HCT116 (cell line): ENCODE results near the gene MAP3K5. TPM values are rescaled to one million over a fixed set of nuclear protein-coding genes. Genes with fewer than 3 reads are reported as not detected.

Experiments used
- ATAC-seq: fragments of 200-7000 bp; cut with Tn5 transposase; 2 replicates; pipeline ENCODE4 v1.9.1; 2020; ENCODE audit warnings: mild to moderate bottlenecking, moderate library complexity
- BruUV-seq: library from RNA; stranded (reverse); fragments of 400-500 nt; replicated peaks from 2 replicates; lab custom pipeline; 2021; lab: Mats Ljungman, UMichigan
- CTCF ChIA-PET: fragments of 300-600 bp; sonication (Branson Sonifier 250); formaldehyde crosslinking; loops from one replicate; lab custom pipeline; 2021; ENCODE audit warnings: antibody characterized with exemption; lab: Charles Lee
- POLR2A ChIA-PET: fragments of 300-600, 350-600 bp; sonication (Branson Sonifier 250); formaldehyde crosslinking; loops from one replicate; lab custom pipeline; 2021; ENCODE audit warnings: antibody characterized with exemption; lab: Charles Lee
- RAD21 ChIA-PET, 2 experiments: fragments of 300-600 bp; sonication (Branson Sonifier 250); formaldehyde crosslinking; loops; one replicate each; lab custom pipeline; 2023; ENCODE audit warnings: low total read pairs in 2 of 2; ENCODE audit not compliant: uncharacterized antibody in 2 of 2, unreplicated experiment in 2 of 2, low non-redundant PET in 1 of 2; lab: Charles Lee
- DNase-seq: peaks from one replicate; pipeline ENCODE4 v3.0.0-alpha.2; 2010; ENCODE audit warnings: low read depth, low spot score
- H2AFZ ChIP-seq: fragments of 200-600 bp; shearing (Covaris generic), sonication (generic); 2 replicates; pipeline ENCODE4 v1.6.1; 2017; ENCODE audit warnings: low read depth, mixed run types, mixed read lengths, antibody characterized with exemption, low read length; ENCODE audit not compliant: poor library complexity, severe bottlenecking
- H3K27ac ChIP-seq: 2 replicates; pipeline ENCODE4 v1.5.1; 2012; ENCODE audit warnings: low read depth, low read length
- H3K27me3 ChIP-seq: fragments of 200-600 bp; sonication (generic); 2 replicates; pipeline ENCODE4 v1.6.1; 2016; ENCODE audit warnings: mixed run types, low read length, mixed read lengths; ENCODE audit not compliant: insufficient read depth
- H3K36me3 ChIP-seq, 2 experiments: fragments of 200-500 bp in 1 of 2; fragments of 200-600 bp in 1 of 2; sonication (Bioruptor generic) in 1 of 2; sonication (generic) in 1 of 2; 2 replicates each; pipeline versions ENCODE4 v1.5.1 to v1.6.1; 2014 to 2016; ENCODE audit warnings: low read length in 2 of 2, inconsistent platforms in 1 of 2, mixed read lengths in 1 of 2, mixed run types in 1 of 2; ENCODE audit not compliant: insufficient read depth in 2 of 2, control insufficient read depth in 1 of 2
- H3K4me1 ChIP-seq, 2 experiments: fragments of 200-600 bp in 1 of 2; sonication (generic) in 1 of 2; 2 replicates each; pipeline versions ENCODE4 v1.5.1 to v1.6.1; 2012 to 2017; ENCODE audit warnings: low read length in 2 of 2, inconsistent platforms in 1 of 2, mild to moderate bottlenecking in 1 of 2, mixed read lengths in 1 of 2, mixed run types in 1 of 2, moderate library complexity in 1 of 2; ENCODE audit not compliant: insufficient read depth in 2 of 2, control insufficient read depth in 1 of 2
- H3K4me2 ChIP-seq: fragments of 200-600 bp; sonication (generic); 2 replicates; pipeline ENCODE4 v1.6.1; 2017; ENCODE audit warnings: mixed run types, low read length, mixed read lengths
- H3K4me3 ChIP-seq, 2 experiments: fragments of 200-600 bp in 1 of 2; sonication (generic) in 1 of 2; replicated peaks in 1 of 2; 2 replicates each; pipeline ENCODE4 v1.5.1; 2011 to 2016; ENCODE audit warnings: low read length in 2 of 2, control low read depth in 1 of 2, low read depth in 1 of 2, mild to moderate bottlenecking in 1 of 2, mixed read lengths in 1 of 2, mixed run types in 1 of 2
- H3K79me2 ChIP-seq: fragments of 200-600 bp; sonication (generic); 2 replicates; pipeline ENCODE4 v1.6.1; 2017; ENCODE audit warnings: mild to moderate bottlenecking, mixed run types, low read length, moderate library complexity, mixed read lengths; ENCODE audit not compliant: insufficient read depth
- H3K9ac ChIP-seq: fragments of 200-600 bp; sonication (generic); 2 replicates; pipeline ENCODE4 v1.6.1; 2016; ENCODE audit warnings: low read length, mixed read lengths
- H3K9me2 ChIP-seq: fragments of 200-600 bp; sonication (generic), shearing (Covaris generic); 2 replicates; pipeline ENCODE4 v1.6.1; 2017; ENCODE audit warnings: mixed run types, mild to moderate bottlenecking, moderate library complexity; ENCODE audit not compliant: insufficient read depth
- H3K9me3 ChIP-seq, 2 experiments: fragments of 200-500 bp in 1 of 2; fragments of 200-600 bp in 1 of 2; sonication (Bioruptor generic) in 1 of 2; sonication (generic) in 1 of 2; 2 replicates each; pipeline ENCODE4 v1.6.1; 2014 to 2017; ENCODE audit warnings: low read length in 2 of 2, mixed read lengths in 2 of 2, inconsistent platforms in 1 of 2, low read depth in 1 of 2, mild to moderate bottlenecking in 1 of 2, mixed run types in 1 of 2, moderate library complexity in 1 of 2; ENCODE audit not compliant: control insufficient read depth in 1 of 2, insufficient read depth in 1 of 2
- H4K20me1 ChIP-seq: fragments of 200-600 bp; sonication (generic), shearing (Covaris generic); 2 replicates; pipeline ENCODE4 v1.6.1; 2017; ENCODE audit warnings: mixed run types, mild to moderate bottlenecking, moderate library complexity; ENCODE audit not compliant: insufficient read depth
- CBX3 ChIP-seq: IDR thresholded peaks from 2 replicates; pipeline ENCODE4 v1.6.1; 2012; ENCODE audit warnings: low read depth
- FOSL1 ChIP-seq: IDR thresholded peaks from 2 replicates; pipeline ENCODE4 v1.6.1; 2012; ENCODE audit warnings: low read depth
- JUND ChIP-seq: IDR thresholded peaks from 2 replicates; pipeline ENCODE4 v1.6.1; 2012
- RAD21 ChIP-seq: IDR thresholded peaks from 2 replicates; pipeline ENCODE4 v1.6.1; 2012; ENCODE audit warnings: low read depth, mild to moderate bottlenecking
- SIN3A ChIP-seq: IDR thresholded peaks from 2 replicates; pipeline ENCODE4 v1.6.1; 2012; ENCODE audit warnings: low read depth
- SP1 ChIP-seq: IDR thresholded peaks from 2 replicates; pipeline ENCODE4 v1.6.1; 2012; ENCODE audit warnings: low read depth
- SRF ChIP-seq: IDR thresholded peaks from 2 replicates; pipeline ENCODE4 v1.6.1; 2012; ENCODE audit warnings: low read depth
- TCF7L2 ChIP-seq: IDR thresholded peaks from 2 replicates; pipeline ENCODE4 v1.7.0; 2011; ENCODE audit warnings: borderline replicate concordance, inconsistent platforms; ENCODE audit not compliant: insufficient read depth, insufficient read length; ENCODE audit errors: extremely low read depth
- YY1 ChIP-seq: IDR thresholded peaks from 2 replicates; pipeline ENCODE4 v1.6.1; 2011; ENCODE audit warnings: low read length, low read depth, moderate library complexity, mild to moderate bottlenecking; ENCODE audit not compliant: insufficient replicate concordance; ENCODE audit errors: extremely low read depth
- ZFX ChIP-seq: fragments of 450-650 bp; IDR thresholded peaks from 2 replicates; pipeline ENCODE4 v1.6.1; 2017
- intact Hi-C: fragments of 100-400 bp; cut with micrococcal nuclease; formaldehyde crosslinking; loops from 2 replicates; pipeline ENCODE4 v1.10.0; 2022
- total RNA-seq: library from RNA; stranded (reverse); gene quantifications from one replicate; pipeline ENCODE4 v1.2.1, GENCODE V29; 2021; ENCODE audit not compliant: unreplicated experiment
- TF ChIP-seq, protein P1 (sequence below): IDR thresholded peaks from 2 replicates; pipeline ENCODE4 v1.6.1; 2011; ENCODE audit warnings: mild to moderate bottlenecking, low read length, moderate library complexity; ENCODE audit not compliant: insufficient replicate concordance; ENCODE audit errors: extremely low read depth

The MAP3K5 gene
- total RNA-seq, 1 experiment from 2014 or later = 11.8 TPM

DNA sequence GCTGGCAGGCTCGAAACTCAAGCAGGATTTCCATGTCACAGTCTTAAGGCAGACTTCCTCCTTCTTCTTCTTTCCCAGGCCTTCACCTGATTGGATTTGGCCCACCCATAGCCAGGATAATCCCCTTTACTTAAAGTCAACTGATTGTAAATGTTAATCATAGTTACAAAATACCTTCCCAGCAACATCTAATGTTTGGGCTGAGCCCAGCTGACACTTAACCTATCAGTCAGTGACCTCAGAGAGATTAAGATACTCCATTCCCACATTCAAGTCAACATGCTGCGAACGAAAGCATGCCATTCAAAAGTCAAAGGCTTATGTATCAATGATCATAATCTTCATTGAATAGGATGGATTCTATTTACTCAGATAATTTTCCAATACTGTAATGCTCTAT is 258.0 kb downstream of the MAP3K5 start:
- no peaks in the 10 kb centered on the region for H3K36me3 ChIP-seq
- CTCF ChIA-PET = no interaction called here
- ATAC-seq (no peak), DNase-seq (no peak)
- TF ChIP-seq JUND (no peak), SIN3A (no peak), ZFX (no peak), YY1 (no peak), FOSL1 (no peak), RAD21 (no peak), SRF (no peak)
- peaks cover 4% of the 10 kb centered on the region; the same call in 1 of the 2 replicates for H4K20me1 ChIP-seq
- no peaks in the 10 kb centered on the region for H3K9me3 ChIP-seq
- H3K4me2 ChIP-seq = no peak overlapping the region
- no peak overlapping the region for H3K4me3 ChIP-seq
- intact Hi-C loops = no loop called here
- peaks cover 44% of the 10 kb centered on the region; the same call in 1 of the 2 replicates for H3K79me2 ChIP-seq
- H3K27me3 ChIP-seq = no peaks in the 10 kb centered on the region
- RAD21 ChIA-PET = no interaction called here
- H2AFZ ChIP-seq = no peak overlapping the region
- no TSS peak for BruUV-seq
- no peak overlapping the region for H3K27ac ChIP-seq
- no peak overlapping the region for H3K9ac ChIP-seq
- POLR2A ChIA-PET = no interaction called here
- no peaks in the 10 kb centered on the region for H3K9me2 ChIP-seq
- no peaks in the 10 kb centered on the region for H3K4me1 ChIP-seq

DNA sequence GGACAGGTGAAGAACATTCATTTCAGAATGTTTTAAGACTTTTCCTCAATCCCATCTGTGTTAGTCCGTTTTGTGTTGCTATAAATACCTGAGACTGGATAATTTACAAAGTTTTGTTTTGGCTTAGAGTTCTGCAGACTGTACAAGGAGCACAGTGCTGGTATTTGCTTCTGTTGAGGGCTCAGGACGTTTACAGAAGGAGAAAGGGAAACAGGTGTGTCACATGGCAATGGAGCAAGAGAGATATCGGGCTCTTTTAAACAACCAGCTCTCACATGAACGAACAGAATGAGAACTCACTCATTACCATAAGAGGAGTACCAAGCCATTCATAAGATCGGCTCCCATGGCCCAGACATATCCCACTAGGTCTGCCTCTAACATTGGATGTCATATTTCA is 258.8 kb downstream of the MAP3K5 start:
- H3K79me2 ChIP-seq = peaks cover 39% of the 10 kb centered on the region; the same call in 1 of the 2 replicates
- H3K27ac ChIP-seq = no peak overlapping the region
- ChIA-PET CTCF (no interaction called here), RAD21 (no interaction called here), POLR2A (no interaction called here)
- no peak overlapping the region for H3K4me3 ChIP-seq
- no peaks in the 10 kb centered on the region for H3K36me3 ChIP-seq
- intact Hi-C loops = no loop called here
- H3K9ac ChIP-seq = no peak overlapping the region
- no peaks in the 10 kb centered on the region for H3K9me3 ChIP-seq
- no peaks in the 10 kb centered on the region for H3K4me1 ChIP-seq
- ATAC-seq (no peak), DNase-seq (no peak)
- H2AFZ ChIP-seq = no peak overlapping the region
- H3K9me2 ChIP-seq = no peaks in the 10 kb centered on the region
- H3K27me3 ChIP-seq = no peaks in the 10 kb centered on the region
- BruUV-seq = no TSS peak
- no peak for TF ChIP-seq SRF
- no peak for TF ChIP-seq SIN3A
- TF ChIP-seq SP1 = no peak
- no peak for TF ChIP-seq TCF7L2
- TF ChIP-seq, protein P1, sequence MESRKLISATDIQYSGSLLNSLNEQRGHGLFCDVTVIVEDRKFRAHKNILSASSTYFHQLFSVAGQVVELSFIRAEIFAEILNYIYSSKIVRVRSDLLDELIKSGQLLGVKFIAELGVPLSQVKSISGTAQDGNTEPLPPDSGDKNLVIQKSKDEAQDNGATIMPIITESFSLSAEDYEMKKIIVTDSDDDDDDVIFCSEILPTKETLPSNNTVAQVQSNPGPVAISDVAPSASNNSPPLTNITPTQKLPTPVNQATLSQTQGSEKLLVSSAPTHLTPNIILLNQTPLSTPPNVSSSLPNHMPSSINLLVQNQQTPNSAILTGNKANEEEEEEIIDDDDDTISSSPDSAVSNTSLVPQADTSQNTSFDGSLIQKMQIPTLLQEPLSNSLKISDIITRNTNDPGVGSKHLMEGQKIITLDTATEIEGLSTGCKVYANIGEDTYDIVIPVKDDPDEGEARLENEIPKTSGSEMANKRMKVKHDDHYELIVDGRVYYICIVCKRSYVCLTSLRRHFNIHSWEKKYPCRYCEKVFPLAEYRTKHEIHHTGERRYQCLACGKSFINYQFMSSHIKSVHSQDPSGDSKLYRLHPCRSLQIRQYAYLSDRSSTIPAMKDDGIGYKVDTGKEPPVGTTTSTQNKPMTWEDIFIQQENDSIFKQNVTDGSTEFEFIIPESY = no peak
- TF ChIP-seq CBX3 = no peak
- H3K4me2 ChIP-seq = no peak overlapping the region
- peaks cover 4% of the 10 kb centered on the region; the same call in 1 of the 2 replicates for H4K20me1 ChIP-seq
